ENCODE results near the gene SF1. TPM values are rescaled to one million over a fixed set of nuclear protein-coding genes. Genes with fewer than 3 reads are reported as not detected.

SF1 gene
- total and polyA plus RNA-seq, 4 experiments from 2014 or later: 48.3 to 832 (median 481) TPM

DNA sequence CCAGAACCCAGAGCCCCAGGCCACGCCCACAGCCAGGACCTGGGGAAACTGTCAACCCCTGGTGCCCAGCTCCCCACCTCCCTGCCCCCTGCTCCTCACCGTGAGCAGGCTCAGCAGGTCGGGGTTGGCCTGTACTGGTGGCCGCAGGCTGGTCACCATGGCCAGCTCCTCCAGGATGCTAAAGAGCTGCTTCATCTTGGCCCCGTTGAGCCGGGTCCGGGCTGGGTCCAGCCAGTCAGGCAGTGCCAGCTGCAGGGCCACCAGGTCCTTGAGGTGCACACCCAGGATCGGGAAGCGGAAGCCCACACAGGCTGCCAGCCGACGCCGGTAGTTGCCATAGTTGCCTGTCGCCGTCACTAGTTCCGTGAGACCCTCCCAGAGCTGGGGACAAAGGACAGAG lies 41.7 kb downstream of the SF1 start:
- intact Hi-C loops (cut with micrococcal nuclease): no loop called here
- no peak for DNase-seq
- ChIA-PET CTCF (ENCODE audit: partially characterized antibody) (interaction anchor here (0.8 to 1.5 kb wide), 2 partner anchors 36 to 48 kb away, joined by 3 to 7 read pairs; no protein-coding TSS in a partner anchor), POLR2A (ENCODE audit: partially characterized antibody) (interaction anchor here (2.7 to 26.2 kb wide), 2 partner anchors 8 to 31 kb away, joined by 14 to 1500 read pairs; partner anchors contain the start of genes PYGM, RASGRP2 and SF1)
- Histone ChIP-seq H3K27me3 (ENCODE audit: insufficient read depth, low read length) (no peaks in the 10 kb centered on the region), H3K27ac (ENCODE audit: low read depth, low read length) (no peak overlapping the region), H3K4me1 (ENCODE audit: insufficient read depth, low read length) (peaks cover 30% of the 10 kb centered on the region), H3K4me3 (ENCODE audit: low read length in 2 of 2) (no peak overlapping the region), H3K9me3 (ENCODE audit: control insufficient read depth in 1 of 2, low read length in 2 of 2) (no peaks in the 10 kb centered on the region), H3K36me3 (ENCODE audit: insufficient read depth, low read length) (peaks cover 71% of the 10 kb centered on the region)
- no peaks in the 10 kb centered on the region for H3K9me3 Mint-ChIP-seq
- H3K36me3 Mint-ChIP-seq: peaks cover 48 to 72% of the 10 kb centered on the region in 2 donors
- peaks cover 28 to 66% (median 32%) of the 10 kb centered on the region in 4 donors for H3K4me1 Mint-ChIP-seq
- no peaks in the 10 kb centered on the region for H3K27me3 Mint-ChIP-seq
- H3K4me3 Mint-ChIP-seq: no peak overlapping the region
- H3K27ac Mint-ChIP-seq: peak overlapping the region in 2 of 7 donors; percentile 29 to 69

DNA sequence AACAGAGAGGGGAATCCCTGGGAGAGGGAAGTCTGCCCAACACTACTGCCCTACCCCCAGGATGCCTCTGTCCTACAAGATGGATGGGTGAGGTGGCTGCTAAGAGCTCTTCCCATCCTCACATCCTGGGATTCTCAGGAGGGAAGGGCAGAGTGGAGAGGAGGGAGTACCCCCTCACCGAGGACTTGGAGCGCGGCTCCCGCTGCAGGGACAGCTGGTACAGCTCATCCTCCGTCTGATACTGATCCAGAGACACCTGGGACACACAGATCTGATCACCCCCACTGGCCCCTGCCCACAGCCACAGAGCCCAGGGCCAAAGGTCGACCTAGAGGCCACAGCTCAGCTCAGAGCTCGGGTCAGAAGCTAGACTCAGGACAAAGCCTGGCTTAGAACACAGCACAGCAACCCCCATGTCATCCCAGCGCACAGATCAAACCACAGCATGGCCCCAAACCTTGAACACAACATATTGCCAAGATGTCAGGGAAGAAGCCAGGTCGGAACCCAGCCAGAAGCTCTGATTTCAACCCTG lies 42.5 kb downstream of the SF1 start:
- Histone ChIP-seq H3K27ac (ENCODE audit: low read depth, low read length) (no peak overlapping the region), H3K9me3 (ENCODE audit: control insufficient read depth in 1 of 2, low read length in 2 of 2) (no peaks in the 10 kb centered on the region), H3K36me3 (ENCODE audit: insufficient read depth, low read length) (peaks cover 70% of the 10 kb centered on the region), H3K27me3 (ENCODE audit: insufficient read depth, low read length) (no peaks in the 10 kb centered on the region), H3K4me3 (ENCODE audit: low read length in 2 of 2) (no peak overlapping the region), H3K4me1 (ENCODE audit: insufficient read depth, low read length) (peaks cover 22% of the 10 kb centered on the region)
- no peaks in the 10 kb centered on the region for H3K9me3 Mint-ChIP-seq
- H3K4me1 Mint-ChIP-seq: peaks cover 22 to 58% (median 28%) of the 10 kb centered on the region in 4 donors
- no peaks in the 10 kb centered on the region for H3K27me3 Mint-ChIP-seq
- ChIA-PET CTCF (ENCODE audit: partially characterized antibody) (interaction anchor here (0.6 to 1.5 kb wide), 4 partner anchors 9 to 47 kb away, joined by 3 to 7 read pairs (median 3); no protein-coding TSS in a partner anchor), POLR2A (ENCODE audit: partially characterized antibody) (interaction anchor here (0.7 to 26.2 kb wide), 3 partner anchors 8 to 68 kb away, joined by 3 to 1500 read pairs (median 14); partner anchors contain the start of genes MAP4K2, PYGM, RASGRP2 and SF1)
- intact Hi-C loops (cut with micrococcal nuclease): no loop called here
- no peak for DNase-seq
- no peak overlapping the region for H3K4me3 Mint-ChIP-seq
- H3K27ac Mint-ChIP-seq: peak overlapping the region in 4 of 7 donors; percentile 70 to 80 (median 77)
- peaks cover 44 to 71% of the 10 kb centered on the region in 2 donors for H3K36me3 Mint-ChIP-seq

DNA sequence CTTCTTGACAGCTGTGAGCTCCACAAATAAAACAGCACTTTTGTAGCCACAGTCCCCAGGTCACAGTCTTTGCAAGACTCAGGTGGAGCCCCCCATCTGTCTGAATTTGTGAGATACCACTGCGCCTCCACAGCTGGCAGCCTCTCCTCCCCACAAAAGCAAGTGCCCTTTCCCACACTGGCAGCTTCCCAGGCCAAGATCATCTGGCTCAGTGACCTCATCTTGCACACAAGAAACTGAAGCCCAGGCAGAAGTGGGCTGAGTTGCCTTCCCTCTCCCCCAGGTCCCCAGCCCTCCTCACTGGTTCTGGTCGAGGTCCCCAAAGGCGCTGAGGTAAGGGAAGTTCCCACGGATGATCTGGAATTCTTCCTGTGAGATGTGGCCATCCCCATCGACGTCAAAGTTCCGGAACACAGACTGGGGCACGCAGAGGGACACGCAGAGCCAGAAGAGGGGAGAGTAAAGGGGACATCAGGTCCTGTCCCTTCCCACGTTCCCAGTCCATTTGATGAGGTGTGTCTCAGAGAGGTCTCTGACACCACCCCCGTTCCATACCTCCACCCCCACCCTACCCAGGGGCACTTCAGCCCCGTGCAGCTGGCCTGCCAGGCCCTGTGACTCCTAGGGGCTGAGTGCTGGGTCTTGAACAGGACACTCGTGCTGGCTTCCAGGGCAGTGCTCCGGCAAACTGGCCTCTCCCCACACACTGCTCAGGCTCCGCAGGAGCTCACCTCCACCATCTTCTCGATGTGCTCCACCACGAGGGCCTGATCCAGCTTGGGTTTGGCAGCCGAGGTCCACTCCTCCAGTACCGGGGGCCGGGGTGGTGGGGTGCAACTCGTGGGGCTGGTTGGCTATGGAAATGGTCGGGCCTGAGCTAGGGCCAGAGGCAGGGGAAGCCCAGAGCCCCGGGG lies 43.3 kb downstream of the SF1 start:
- H3K4me1 Mint-ChIP-seq: peaks cover 16 to 50% (median 22%) of the 10 kb centered on the region in 4 donors
- POLR2A ChIA-PET (ENCODE audit: partially characterized antibody): interaction anchor here (0.6 to 26.2 kb wide), 4 partner anchors 9 to 68 kb away, joined by 3 to 1500 read pairs (median 8); partner anchors contain the start of genes MAP4K2, PYGM, RASGRP2 and SF1
- no peak overlapping the region for H3K4me3 Mint-ChIP-seq
- no peak for DNase-seq
- H3K36me3 Mint-ChIP-seq: peaks cover 41 to 70% of the 10 kb centered on the region in 2 donors
- intact Hi-C loops (cut with micrococcal nuclease): no loop called here
- Histone ChIP-seq H3K4me1 (ENCODE audit: insufficient read depth, low read length) (peaks cover 14% of the 10 kb centered on the region), H3K4me3 (ENCODE audit: low read length in 2 of 2) (no peak overlapping the region), H3K9me3 (ENCODE audit: control insufficient read depth in 1 of 2, low read length in 2 of 2) (no peaks in the 10 kb centered on the region), H3K36me3 (ENCODE audit: insufficient read depth, low read length) (peaks cover 70% of the 10 kb centered on the region), H3K27me3 (ENCODE audit: insufficient read depth, low read length) (no peaks in the 10 kb centered on the region), H3K27ac (ENCODE audit: low read depth, low read length) (no peak overlapping the region)
- no peaks in the 10 kb centered on the region for H3K9me3 Mint-ChIP-seq
- CTCF ChIA-PET (ENCODE audit: partially characterized antibody): interaction anchor here (0.6 to 1.5 kb wide), 3 partner anchors 9 to 46 kb away, joined by 3 to 7 read pairs (median 3); no protein-coding TSS in a partner anchor
- no peaks in the 10 kb centered on the region for H3K27me3 Mint-ChIP-seq
- peak overlapping the region in 3 of 7 donors; percentile 40 to 46 (median 46) for H3K27ac Mint-ChIP-seq

GRCh38 chr11:64731601-64732000 lies 46.7 kb downstream of the SF1 start:
- no peak overlapping the region for H3K27ac ChIP-seq (ENCODE audit: low read depth, low read length)
- ChIA-PET CTCF (ENCODE audit: partially characterized antibody) (no interaction called here), POLR2A (ENCODE audit: partially characterized antibody) (interaction anchor here (1.0 to 2.2 kb wide), 2 partner anchors 11 to 13 kb away, joined by 3 to 5 read pairs; no protein-coding TSS in a partner anchor)
- H3K4me1 ChIP-seq (ENCODE audit: insufficient read depth, low read length): peaks cover 7% of the 10 kb centered on the region
- no peaks in the 10 kb centered on the region for H3K27me3 Mint-ChIP-seq
- H3K9me3 ChIP-seq (ENCODE audit: control insufficient read depth in 1 of 2, low read length in 2 of 2): no peaks in the 10 kb centered on the region
- peak overlapping the region in 2 of 7 donors; percentile 45 to 72 for H3K27ac Mint-ChIP-seq
- H3K36me3 ChIP-seq (ENCODE audit: insufficient read depth, low read length): peaks cover 65% of the 10 kb centered on the region
- H3K4me3 ChIP-seq (ENCODE audit: low read length in 2 of 2): no peak overlapping the region
- no peaks in the 10 kb centered on the region for H3K9me3 Mint-ChIP-seq
- H3K36me3 Mint-ChIP-seq: peaks cover 46 to 68% of the 10 kb centered on the region in 2 donors
- no peak for DNase-seq
- intact Hi-C loops (cut with micrococcal nuclease): no loop called here
- H3K27me3 ChIP-seq (ENCODE audit: insufficient read depth, low read length): no peaks in the 10 kb centered on the region
- H3K4me3 Mint-ChIP-seq: no peak overlapping the region
- peaks cover 15 to 33% (median 20%) of the 10 kb centered on the region in 4 donors for H3K4me1 Mint-ChIP-seq

GRCh38 chr11:64729851-64730382 lies 48.4 kb downstream of the SF1 start:
- no peak overlapping the region for H3K4me3 ChIP-seq (ENCODE audit: low read length in 2 of 2)
- H3K36me3 Mint-ChIP-seq: peaks cover 37 to 62% of the 10 kb centered on the region in 2 donors
- DNase-seq: peak in 1 of 5 donors; percentile 27
- H3K27ac ChIP-seq (ENCODE audit: low read depth, low read length): no peak overlapping the region
- H3K4me1 Mint-ChIP-seq: peaks cover 14 to 23% (median 21%) of the 10 kb centered on the region in 4 donors
- intact Hi-C loops (cut with micrococcal nuclease): no loop called here
- ChIA-PET CTCF (ENCODE audit: partially characterized antibody) (no interaction called here), POLR2A (ENCODE audit: partially characterized antibody) (interaction anchor here (1.0 to 2.2 kb wide), 3 partner anchors 11 to 45 kb away, joined by 3 to 5 read pairs (median 5); no protein-coding TSS in a partner anchor)
- no peaks in the 10 kb centered on the region for H3K4me1 ChIP-seq (ENCODE audit: insufficient read depth, low read length)
- no peaks in the 10 kb centered on the region for H3K27me3 Mint-ChIP-seq
- H3K36me3 ChIP-seq (ENCODE audit: insufficient read depth, low read length): peaks cover 54% of the 10 kb centered on the region
- H3K4me3 Mint-ChIP-seq: no peak overlapping the region
- H3K9me3 ChIP-seq (ENCODE audit: control insufficient read depth in 1 of 2, low read length in 2 of 2): no peaks in the 10 kb centered on the region
- H3K9me3 Mint-ChIP-seq: no peaks in the 10 kb centered on the region
- H3K27me3 ChIP-seq (ENCODE audit: insufficient read depth, low read length): no peaks in the 10 kb centered on the region
- H3K27ac Mint-ChIP-seq: no peak overlapping the region

DNA sequence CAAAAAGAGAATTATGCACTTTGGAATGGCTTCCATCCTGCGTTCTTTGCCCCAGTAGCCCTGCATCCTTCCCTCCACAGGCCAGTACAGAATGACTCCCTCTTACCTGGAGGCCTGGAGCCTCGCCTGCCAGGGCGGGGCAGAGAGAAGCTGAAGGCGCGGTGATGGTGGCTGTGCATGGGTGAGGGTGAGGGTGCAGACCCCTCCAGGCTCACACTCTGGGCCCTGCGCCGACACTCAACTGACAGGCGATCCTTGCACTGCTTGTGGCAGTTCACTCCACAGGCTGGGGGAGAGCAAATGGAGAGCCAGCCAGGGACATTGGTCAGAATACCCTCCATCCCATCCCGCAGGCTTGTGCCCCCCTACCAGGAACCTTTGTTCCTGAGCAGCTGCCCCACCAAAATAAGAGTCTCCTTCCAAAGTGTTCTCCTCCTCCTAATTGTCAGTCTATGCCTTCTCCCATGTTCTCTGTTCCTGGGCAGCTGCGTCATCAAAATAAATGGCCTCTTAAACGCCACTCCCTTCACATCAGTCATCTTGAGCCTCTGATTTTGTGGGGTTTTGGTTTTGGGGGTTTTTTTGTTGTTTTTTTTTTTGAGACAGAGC lies 49.5 kb downstream of the SF1 start:
- Mint-ChIP-seq H3K27ac (peak overlapping the region in 1 of 7 donors; percentile 70), H3K27me3 (no peaks in the 10 kb centered on the region), H3K4me3 (no peak overlapping the region), H3K9me3 (no peaks in the 10 kb centered on the region), H3K36me3 (peaks cover 30 to 53% of the 10 kb centered on the region in 2 donors), H3K4me1 (peaks cover 16 to 31% (median 24%) of the 10 kb centered on the region in 4 donors)
- ChIA-PET POLR2A (ENCODE audit: partially characterized antibody) (interaction anchor here (1.2 kb wide), 1 partner anchor 46 kb away, joined by 3 read pairs; no protein-coding TSS in a partner anchor), CTCF (ENCODE audit: partially characterized antibody) (no interaction called here)
- Histone ChIP-seq H3K36me3 (ENCODE audit: insufficient read depth, low read length) (peaks cover 48% of the 10 kb centered on the region), H3K4me3 (ENCODE audit: low read length in 2 of 2) (no peak overlapping the region), H3K9me3 (ENCODE audit: control insufficient read depth in 1 of 2, low read length in 2 of 2) (no peaks in the 10 kb centered on the region), H3K4me1 (ENCODE audit: insufficient read depth, low read length) (peaks cover 4% of the 10 kb centered on the region), H3K27ac (ENCODE audit: low read depth, low read length) (no peak overlapping the region), H3K27me3 (ENCODE audit: insufficient read depth, low read length) (no peaks in the 10 kb centered on the region)
- DNase-seq: peak in 1 of 5 donors; percentile 33
- intact Hi-C loops (cut with micrococcal nuclease): no loop called here
